ENCODE data around the gene CASS4. TPM values are rescaled to one million over a fixed set of nuclear protein-coding genes. Genes with fewer than 3 reads are reported as not detected.

CASS4 gene
- total RNA-seq, 4 donors from 2014 or later = 0.62 to 9.1 (median 3.7) TPM

- H3K4me3 ChIP-seq = peak overlapping the region; percentile 60 to 93
- peak overlapping the region; percentile 85 to 90 for H3K27ac ChIP-seq
- no peaks in the 10 kb centered on the region for H3K4me1 ChIP-seq
- DNase-seq = no peak
- TF ChIP-seq POLR2A (IDR thresholded peaks at IDR 0.05) = no peak
- TF ChIP-seq CTCF (IDR thresholded peaks at IDR 0.05) = no peak
- H3K36me3 ChIP-seq = no peaks in the 10 kb centered on the region
- intact Hi-C loops (cut with DNase I; ENCODE audit: low total_unique reads) = no loop called here
- H3K27me3 ChIP-seq = no peaks in the 10 kb centered on the region
- no peaks in the 10 kb centered on the region for H3K9me3 ChIP-seq
These were observed 20.4 kb upstream of the CASS4 start for GRCh38 chr20:56391596-56392131.

DNA sequence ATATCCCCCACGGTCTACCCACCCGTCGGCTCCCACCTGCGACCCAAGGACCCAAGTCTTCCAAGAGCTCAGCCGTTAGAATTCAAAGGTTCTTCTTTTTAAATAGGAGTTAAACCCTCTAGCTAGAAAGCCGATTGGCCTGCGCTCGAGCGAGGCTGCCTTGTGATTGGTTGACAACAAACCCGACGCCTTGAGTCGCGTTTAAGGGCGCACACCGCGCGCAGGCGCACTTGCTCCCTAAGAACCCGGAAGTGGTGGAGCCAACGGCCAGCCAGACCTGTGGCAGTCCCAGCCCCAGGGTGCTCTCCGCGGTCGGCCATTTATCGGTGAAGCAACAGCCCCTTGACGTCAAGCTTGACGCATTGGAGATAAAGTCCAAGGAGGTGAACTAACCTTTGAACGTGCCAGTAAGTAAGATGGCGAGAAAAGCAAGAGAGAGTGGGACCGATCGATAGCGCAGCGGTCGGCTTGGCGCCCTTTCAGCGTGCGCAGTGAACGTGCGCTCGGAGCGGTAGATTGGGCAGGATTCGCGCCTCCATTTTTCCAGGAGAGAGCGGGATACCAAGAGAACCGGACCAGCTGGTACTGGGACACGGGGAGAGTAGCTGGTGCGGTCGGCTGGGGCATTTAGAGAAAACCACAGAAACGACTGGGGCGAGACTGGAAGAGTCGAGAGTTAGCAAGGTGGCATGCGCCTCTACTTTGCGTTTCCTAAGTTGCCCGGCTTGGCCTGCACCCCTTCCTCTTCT, 19.8 kb upstream of the CASS4 start, which contains the start of the genes AURKA and CSTF1:
TSS of gene AURKA (minus strand) at position 84 of the 749 bp plus-strand sequence. CDS start 4,018 bp downstream, outside the sequence.
TSS of gene CSTF1 (plus strand) at position 514 of the 749 bp plus-strand sequence. CDS start 2,908 bp downstream, outside the sequence.
- Histone ChIP-seq H3K9me3 (no peaks in the 10 kb centered on the region), H3K4me3 (peak within 1 kb of the TSS; percentile 60 to 93), H3K27me3 (no peaks in the 10 kb centered on the region), H3K4me1 (no peaks in the 10 kb centered on the region), H3K27ac (peak within 1 kb of the TSS; percentile 85 to 90), H3K36me3 (no peaks in the 10 kb centered on the region)
- peak; percentile 23 to 51 for TF ChIP-seq POLR2A (IDR thresholded peaks at IDR 0.05)
- no peak for TF ChIP-seq CTCF (IDR thresholded peaks at IDR 0.05)
- intact Hi-C loops (cut with DNase I; ENCODE audit: low total_unique reads) = no loop called here
- DNase-seq = peak; percentile 99 to 100

- DNase-seq = no peak
- Histone ChIP-seq H3K27me3 (no peaks in the 10 kb centered on the region), H3K27ac (peak overlapping the region; percentile 85 to 90), H3K4me3 (peak overlapping the region; percentile 60 to 93), H3K4me1 (no peaks in the 10 kb centered on the region), H3K36me3 (no peaks in the 10 kb centered on the region), H3K9me3 (no peaks in the 10 kb centered on the region)
- TF ChIP-seq CTCF (IDR thresholded peaks at IDR 0.05) (no peak), POLR2A (IDR thresholded peaks at IDR 0.05) (no peak)
- intact Hi-C loops (cut with DNase I; ENCODE audit: low total_unique reads) = no loop called here
These were observed 19.1 kb upstream of the CASS4 start for GRCh38 chr20:56392881-56393482.

DNA sequence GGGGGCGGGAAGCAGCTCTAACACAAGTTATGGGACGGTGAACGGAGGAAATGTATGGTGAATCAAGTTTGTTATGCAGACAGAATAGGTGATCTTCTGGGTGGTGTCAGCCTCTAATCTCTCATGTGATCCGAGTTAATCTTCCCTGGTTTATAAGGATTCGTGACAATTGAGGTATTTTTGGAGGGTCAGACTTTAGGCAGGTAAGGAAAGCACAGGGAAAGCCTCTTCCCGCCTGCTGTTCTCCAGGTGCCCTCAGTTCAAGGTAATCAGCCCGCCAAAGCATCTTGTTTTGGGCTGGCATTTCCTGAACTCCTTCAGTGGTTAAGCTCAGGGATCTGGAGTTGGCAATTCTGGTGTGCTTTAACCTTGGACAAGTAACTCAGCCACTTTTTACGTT, 18.4 kb upstream of the CASS4 start:
- TF ChIP-seq POLR2A (IDR thresholded peaks at IDR 0.05) (no peak), CTCF (IDR thresholded peaks at IDR 0.05) (no peak)
- Histone ChIP-seq H3K27ac (no peak overlapping the region), H3K4me1 (no peaks in the 10 kb centered on the region), H3K36me3 (no peaks in the 10 kb centered on the region), H3K27me3 (no peaks in the 10 kb centered on the region), H3K9me3 (no peaks in the 10 kb centered on the region), H3K4me3 (peak overlapping the region in 1 of 2 donors; percentile 60)
- DNase-seq = no peak
- intact Hi-C loops (cut with DNase I; ENCODE audit: low total_unique reads) = no loop called here

- no peak overlapping the region for H3K4me3 ChIP-seq
- TF ChIP-seq POLR2A (IDR thresholded peaks at IDR 0.05) (no peak), CTCF (IDR thresholded peaks at IDR 0.05) (no peak)
- no peaks in the 10 kb centered on the region for H3K36me3 ChIP-seq
- no peak for DNase-seq
- H3K27ac ChIP-seq = no peak overlapping the region
- H3K27me3 ChIP-seq = no peaks in the 10 kb centered on the region
- H3K9me3 ChIP-seq = no peaks in the 10 kb centered on the region
- H3K4me1 ChIP-seq = no peaks in the 10 kb centered on the region
- intact Hi-C loops (cut with DNase I; ENCODE audit: low total_unique reads) = no loop called here
These were observed 16.9 kb upstream of the CASS4 start for GRCh38 chr20:56395166-56395565.

All from uterus (tissue), 4 donors.